Hepatocyte (in vitro differentiated cells): ENCODE results near the gene GXYLT2.

Source experiments
- EZH2 ChIP-seq: fragments of 200-600 bp; sonication (generic); IDR thresholded peaks from 2 replicates; pipeline ENCODE4 v1.6.1; 2016; ENCODE audit warnings: antibody characterized with exemption, mild to moderate bottlenecking, borderline replicate concordance
- TF ChIP-seq, protein P1 (sequence below): fragments of 200-600 bp; sonication (generic); IDR thresholded peaks from 2 replicates; pipeline ENCODE4 v1.5.1; 2016; ENCODE audit warnings: antibody characterized with exemption, mild to moderate bottlenecking; ENCODE audit not compliant: poor library complexity

- TF ChIP-seq, protein P1, sequence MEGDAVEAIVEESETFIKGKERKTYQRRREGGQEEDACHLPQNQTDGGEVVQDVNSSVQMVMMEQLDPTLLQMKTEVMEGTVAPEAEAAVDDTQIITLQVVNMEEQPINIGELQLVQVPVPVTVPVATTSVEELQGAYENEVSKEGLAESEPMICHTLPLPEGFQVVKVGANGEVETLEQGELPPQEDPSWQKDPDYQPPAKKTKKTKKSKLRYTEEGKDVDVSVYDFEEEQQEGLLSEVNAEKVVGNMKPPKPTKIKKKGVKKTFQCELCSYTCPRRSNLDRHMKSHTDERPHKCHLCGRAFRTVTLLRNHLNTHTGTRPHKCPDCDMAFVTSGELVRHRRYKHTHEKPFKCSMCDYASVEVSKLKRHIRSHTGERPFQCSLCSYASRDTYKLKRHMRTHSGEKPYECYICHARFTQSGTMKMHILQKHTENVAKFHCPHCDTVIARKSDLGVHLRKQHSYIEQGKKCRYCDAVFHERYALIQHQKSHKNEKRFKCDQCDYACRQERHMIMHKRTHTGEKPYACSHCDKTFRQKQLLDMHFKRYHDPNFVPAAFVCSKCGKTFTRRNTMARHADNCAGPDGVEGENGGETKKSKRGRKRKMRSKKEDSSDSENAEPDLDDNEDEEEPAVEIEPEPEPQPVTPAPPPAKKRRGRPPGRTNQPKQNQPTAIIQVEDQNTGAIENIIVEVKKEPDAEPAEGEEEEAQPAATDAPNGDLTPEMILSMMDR: no peak
- TF ChIP-seq EZH2: no peak
Measured at GRCh38 chr3:72872183-72872582, 15.7 kb upstream of the GXYLT2 start.
